NCI-H345 treated with DMSO at 0.1 percent for 48 hours (cell line): ENCODE results near the gene ITGA6.
"Not testable (repeated sequence)": the region's sequence is repeated elsewhere in the genome, so short reads cannot be mapped to it uniquely, and the experiment has no call there.

ENCODE experiments used
- DNase-seq: peaks from one replicate; lab custom pipeline; 2025; ENCODE audit not compliant: unreplicated experiment; lab: John Stamatoyannopoulos, UW

Gene ITGA6

GRCh38 chr2:172513524-172513900 lies 86.1 kb downstream of the ITGA6 start:
- DNase-seq, result no peak

DNA sequence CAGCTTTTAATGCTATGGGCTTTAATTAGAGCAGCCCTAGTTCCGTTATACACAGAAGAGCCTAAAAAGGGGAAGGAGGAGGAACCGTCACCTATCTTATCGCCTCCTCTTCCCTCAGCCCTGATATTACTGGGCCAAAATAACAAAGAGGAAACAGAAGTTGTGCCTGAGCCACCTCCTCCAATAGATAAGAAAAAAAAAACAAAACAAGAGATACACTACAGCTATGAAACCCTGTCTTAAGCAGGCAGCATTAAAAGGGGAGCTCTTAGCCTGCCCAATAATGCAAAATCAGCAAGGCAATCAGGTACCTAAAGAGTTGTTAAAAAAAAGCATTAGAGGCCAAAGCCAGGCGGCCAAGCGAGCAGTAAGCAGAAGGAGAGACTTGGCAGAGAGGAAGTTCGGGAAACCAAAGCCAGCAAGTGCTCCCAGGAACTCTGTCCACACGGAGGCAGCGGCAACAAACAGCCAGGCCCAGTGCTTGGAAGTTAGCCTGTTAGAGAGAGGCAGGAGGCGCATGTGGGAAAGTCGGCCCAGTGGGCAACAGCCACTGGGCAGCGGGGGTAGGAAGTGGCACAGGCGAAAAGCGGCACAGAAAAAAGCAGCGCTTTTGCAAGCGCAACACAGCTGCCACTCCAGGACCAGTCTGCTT lies 86.7 kb downstream of the ITGA6 start:
- DNase-seq, result no peak

DNA sequence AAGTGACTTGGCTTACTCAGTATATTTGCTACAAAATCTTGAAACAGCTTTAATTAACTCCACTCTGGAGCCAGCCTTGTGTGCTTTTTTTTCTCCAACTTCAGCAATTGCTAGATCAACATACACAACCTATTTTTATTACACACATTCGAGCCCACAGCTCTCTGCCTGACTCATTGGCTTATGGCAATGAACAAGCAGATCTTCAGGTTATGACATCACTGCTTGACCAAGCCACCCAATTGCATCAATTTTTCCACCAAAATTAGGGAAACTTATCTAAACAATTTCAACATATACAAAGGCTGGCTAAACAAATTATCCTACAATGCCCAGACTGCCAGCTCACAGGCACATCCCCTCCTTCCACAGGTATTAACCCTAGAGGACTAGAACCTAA lies 88.9 kb downstream of the ITGA6 start:
- no peak for DNase-seq

GRCh38 chr2:172518995-172519394 lies 91.6 kb downstream of the ITGA6 start:
- no peak for DNase-seq

- DNase-seq, result no peak
Observed at GRCh38 chr2:172525601-172526000, 98.2 kb downstream of the ITGA6 start.

DNA sequence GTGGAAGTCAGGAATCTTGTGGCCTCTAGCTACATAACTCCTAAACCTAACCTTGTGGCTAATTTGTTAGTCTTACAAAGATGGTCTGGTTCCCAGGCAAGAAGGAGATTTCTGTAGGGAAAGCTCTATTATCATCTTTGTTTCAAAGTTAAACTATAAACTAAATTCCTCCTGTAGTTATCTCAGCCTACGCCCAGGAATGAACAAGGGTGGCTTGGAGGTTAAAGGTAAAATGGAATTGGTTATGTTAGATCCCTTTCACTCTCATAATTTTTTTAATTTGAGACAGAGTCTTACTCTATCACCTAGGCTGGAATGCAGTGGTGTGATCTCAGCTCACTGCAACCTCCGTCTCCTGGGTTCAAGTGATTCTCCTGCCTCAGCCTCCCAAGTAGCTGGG lies 103.9 kb downstream of the ITGA6 start:
- no peak for DNase-seq

DNA sequence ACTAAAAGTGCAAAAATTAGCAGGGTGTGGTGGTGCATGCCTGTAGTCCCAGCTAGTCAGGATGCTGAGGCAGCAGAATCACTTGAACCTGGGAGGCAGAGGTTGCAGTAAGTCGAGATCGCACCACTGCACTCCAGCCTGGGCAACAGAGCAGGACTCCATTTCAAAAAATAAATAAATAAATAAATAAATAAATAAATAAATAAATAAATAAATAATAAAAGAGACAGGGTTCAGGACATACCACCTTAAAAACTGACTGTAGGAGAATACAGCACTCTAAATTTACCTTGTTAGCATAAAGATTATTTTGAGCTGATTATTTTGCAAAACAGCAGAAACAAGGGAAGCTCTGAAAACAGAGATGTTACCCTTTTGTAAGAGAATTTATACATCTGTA lies 105.1 kb downstream of the ITGA6 start:
- DNase-seq, result not testable (repeated sequence)

DNA sequence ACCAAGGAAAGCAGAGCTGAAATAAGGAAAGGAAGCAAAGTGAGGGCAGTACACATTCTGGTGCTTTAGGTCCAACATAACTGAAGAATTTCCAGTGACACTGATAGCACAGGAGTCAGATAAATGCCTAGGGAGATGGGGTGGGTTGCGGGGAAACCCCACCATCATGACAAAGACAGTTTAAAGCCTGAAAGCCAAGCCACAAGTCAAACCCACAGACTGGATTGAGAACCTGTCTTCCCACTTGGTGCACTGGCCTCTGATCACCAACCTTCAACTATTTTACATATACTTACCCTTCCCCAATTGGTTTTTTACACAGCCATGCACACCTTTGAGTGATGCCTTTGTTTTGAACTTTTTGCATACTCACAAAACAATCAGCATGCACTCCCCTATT lies 106.3 kb downstream of the ITGA6 start:
- no peak for DNase-seq

DNA sequence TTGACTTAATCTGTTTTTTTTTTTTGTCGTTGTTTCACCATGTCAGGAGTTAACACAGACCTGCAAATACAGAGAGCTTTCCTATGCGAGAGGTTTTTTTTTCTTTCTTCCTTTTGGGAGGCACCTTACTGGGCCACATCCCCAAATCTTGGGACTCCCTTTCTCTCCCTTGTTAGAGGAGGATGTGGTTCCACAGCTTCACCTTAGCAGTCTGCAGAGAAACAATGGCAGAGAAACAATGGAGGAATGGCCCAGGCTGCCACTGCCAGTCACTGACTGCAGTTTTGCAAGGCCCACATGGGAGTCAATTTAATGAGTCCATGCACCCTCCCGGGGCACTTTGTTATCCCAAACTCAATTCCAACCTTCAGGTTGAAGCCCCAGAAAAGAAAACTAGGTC lies 107.7 kb downstream of the ITGA6 start:
- no peak for DNase-seq

DNA sequence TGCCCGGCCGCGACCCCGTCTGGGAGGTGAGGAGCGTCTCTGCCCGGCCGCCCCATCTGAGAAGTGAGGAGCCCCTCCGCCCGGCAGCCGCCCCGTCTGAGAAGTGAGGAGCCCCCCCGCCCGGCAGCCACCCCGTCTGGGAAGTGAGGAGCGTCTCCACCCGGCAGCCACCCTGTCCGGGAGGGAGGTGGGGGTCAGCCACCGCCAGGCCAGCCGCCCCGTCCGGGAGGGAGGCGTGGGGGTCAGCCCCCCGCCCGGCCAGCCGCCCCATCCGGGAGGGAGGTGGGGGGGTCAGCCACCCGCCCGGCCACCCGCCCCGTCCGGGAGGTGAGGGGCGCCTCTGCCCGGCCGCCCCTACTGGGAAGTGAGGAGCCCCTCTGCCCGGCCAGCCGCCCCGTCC lies 110.5 kb downstream of the ITGA6 start:
- DNase-seq, result not testable (repeated sequence)

GRCh38 chr2:172539767-172540166 lies 112.4 kb downstream of the ITGA6 start:
- no peak for DNase-seq

DNA sequence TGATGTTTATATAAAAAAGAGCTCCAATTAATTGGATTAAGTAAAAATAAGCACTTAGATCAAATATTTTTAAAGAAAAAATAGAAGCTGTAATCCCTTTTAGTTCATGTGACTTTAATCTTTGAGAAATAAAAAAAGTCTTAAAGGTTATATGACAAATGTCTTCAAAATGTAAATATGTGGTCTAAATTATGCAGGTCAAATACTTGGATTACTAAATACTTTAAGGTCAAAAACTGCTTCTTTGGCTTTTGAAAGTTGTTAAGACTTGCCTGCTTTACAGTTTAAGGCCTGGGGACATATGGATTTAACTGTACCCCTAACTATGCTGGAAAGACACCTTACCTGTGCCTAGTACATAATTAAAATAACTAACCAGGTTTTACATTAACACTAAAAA lies 113.0 kb downstream of the ITGA6 start:
- DNase-seq, result no peak

DNA sequence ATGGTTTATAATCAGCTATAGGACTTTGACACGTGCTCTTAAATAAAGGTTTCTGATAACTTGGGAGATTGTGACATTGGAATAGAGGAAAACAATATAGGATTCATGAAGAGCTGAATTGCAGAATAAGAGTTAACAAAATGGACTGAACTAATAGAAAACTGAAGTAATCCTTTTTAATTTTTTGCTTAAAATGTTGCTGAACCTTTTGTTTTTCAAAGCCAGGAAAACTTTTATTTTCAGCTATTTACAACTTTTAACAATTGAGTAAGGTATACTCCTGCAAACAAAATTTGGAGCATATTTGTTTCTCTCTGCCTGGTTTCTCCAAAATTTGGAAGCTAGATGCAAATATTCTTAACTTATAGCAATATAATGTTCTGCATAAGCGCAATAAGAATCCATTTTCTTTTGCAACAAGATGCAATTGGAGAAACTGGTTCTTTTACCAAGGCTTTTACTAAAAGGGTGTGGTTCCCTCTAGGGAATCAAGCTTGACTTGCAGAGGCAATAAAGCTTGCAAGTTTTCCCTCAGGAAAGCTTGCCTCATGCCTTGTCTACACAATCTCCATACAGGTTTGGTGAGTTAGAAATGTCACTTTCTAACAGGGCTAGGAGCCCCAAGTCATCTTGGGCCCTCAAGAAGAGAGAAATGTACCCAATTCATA lies 118.2 kb downstream of the ITGA6 start:
- no peak for DNase-seq

DNA sequence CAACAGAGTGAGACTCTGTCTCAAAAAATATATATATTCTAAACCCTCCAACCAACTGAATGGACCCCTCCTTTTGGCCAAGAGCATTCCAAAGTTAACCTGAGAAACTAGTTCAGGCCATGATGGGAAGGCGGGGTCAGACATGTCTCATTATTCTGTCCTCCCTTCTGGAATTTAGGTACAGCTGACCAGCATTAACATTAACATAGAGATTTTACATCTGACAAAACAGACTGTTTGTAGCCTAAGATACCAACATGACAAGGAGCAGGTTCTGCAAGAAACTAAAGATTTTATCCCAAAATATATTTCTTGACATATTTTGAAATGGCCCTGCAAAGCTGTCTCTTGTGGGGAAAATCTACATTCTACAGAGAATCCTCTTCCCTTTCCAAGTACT lies 121.7 kb downstream of the ITGA6 start:
- DNase-seq, result no peak

GRCh38 chr2:172549802-172550201 lies 122.4 kb downstream of the ITGA6 start:
- DNase-seq, result not testable (repeated sequence)

- no peak for DNase-seq
Observed at GRCh38 chr2:172550419-172550818, 123.0 kb downstream of the ITGA6 start.

- no peak for DNase-seq
Observed at GRCh38 chr2:172551271-172551670, 123.9 kb downstream of the ITGA6 start.

- no peak for DNase-seq
Observed at GRCh38 chr2:172552547-172553291, 125.3 kb downstream of the ITGA6 start.

GRCh38 chr2:172554352-172555271 lies 127.2 kb downstream of the ITGA6 start:
- DNase-seq, result peak; percentile 6

- no peak for DNase-seq
Observed at GRCh38 chr2:172555272-172555521, 127.8 kb downstream of the ITGA6 start.
